ENCODE measurements around the gene LGALS9C.
"Not testable (repeated sequence)": the region's sequence is repeated elsewhere in the genome, so short reads cannot be mapped to it uniquely, and the experiment has no call there.

DNA sequence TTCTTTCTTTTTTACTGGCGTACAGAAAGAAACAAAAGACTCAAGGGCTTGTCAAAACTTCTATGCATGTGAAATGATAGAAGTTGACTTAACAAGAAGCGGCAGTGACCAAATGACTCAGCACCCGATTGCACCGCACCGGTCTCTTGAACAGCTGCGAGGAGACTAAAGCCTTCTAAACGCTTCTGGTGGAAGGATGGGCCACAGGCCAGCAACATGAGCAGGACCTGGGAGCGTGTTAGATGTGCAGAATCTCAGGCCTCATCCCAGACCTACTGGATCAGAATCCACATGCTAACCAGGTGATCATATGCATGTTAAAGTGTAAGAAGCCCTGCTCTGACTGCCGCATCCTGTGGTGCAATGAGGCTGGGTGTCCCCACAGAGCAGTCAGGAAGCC is 31.1 kb downstream of the LGALS9C start:
- TF ChIP-seq, protein P1, sequence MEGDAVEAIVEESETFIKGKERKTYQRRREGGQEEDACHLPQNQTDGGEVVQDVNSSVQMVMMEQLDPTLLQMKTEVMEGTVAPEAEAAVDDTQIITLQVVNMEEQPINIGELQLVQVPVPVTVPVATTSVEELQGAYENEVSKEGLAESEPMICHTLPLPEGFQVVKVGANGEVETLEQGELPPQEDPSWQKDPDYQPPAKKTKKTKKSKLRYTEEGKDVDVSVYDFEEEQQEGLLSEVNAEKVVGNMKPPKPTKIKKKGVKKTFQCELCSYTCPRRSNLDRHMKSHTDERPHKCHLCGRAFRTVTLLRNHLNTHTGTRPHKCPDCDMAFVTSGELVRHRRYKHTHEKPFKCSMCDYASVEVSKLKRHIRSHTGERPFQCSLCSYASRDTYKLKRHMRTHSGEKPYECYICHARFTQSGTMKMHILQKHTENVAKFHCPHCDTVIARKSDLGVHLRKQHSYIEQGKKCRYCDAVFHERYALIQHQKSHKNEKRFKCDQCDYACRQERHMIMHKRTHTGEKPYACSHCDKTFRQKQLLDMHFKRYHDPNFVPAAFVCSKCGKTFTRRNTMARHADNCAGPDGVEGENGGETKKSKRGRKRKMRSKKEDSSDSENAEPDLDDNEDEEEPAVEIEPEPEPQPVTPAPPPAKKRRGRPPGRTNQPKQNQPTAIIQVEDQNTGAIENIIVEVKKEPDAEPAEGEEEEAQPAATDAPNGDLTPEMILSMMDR (optimal IDR thresholded peaks at IDR 0.05 in 1 of 3, IDR thresholded peaks at IDR 0.05 in 1 of 3, conservative IDR thresholded peaks at IDR 0.05 in 1 of 3; ENCODE audit: extremely low read depth in 1 of 3, insufficient read depth in 2 of 3, low read length in 3 of 3): not testable (repeated sequence)
- not testable (repeated sequence) for TF ChIP-seq EZH2 (IDR thresholded peaks at IDR 0.05; ENCODE audit: low read length)
